ENCODE results near the gene IL13RA1.

GRCh38 chrX:118795528-118796280 is 68.3 kb downstream of the IL13RA1 start:
- TF ChIP-seq, protein P1, sequence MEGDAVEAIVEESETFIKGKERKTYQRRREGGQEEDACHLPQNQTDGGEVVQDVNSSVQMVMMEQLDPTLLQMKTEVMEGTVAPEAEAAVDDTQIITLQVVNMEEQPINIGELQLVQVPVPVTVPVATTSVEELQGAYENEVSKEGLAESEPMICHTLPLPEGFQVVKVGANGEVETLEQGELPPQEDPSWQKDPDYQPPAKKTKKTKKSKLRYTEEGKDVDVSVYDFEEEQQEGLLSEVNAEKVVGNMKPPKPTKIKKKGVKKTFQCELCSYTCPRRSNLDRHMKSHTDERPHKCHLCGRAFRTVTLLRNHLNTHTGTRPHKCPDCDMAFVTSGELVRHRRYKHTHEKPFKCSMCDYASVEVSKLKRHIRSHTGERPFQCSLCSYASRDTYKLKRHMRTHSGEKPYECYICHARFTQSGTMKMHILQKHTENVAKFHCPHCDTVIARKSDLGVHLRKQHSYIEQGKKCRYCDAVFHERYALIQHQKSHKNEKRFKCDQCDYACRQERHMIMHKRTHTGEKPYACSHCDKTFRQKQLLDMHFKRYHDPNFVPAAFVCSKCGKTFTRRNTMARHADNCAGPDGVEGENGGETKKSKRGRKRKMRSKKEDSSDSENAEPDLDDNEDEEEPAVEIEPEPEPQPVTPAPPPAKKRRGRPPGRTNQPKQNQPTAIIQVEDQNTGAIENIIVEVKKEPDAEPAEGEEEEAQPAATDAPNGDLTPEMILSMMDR (IDR thresholded peaks at IDR 0.05), result no peak
- no peak for TF ChIP-seq EP300 (IDR thresholded peaks at IDR 0.05)
